HepG2 (cell line): ENCODE results near the gene TTBK2. TPM values are rescaled to one million over a fixed set of nuclear protein-coding genes. Genes with fewer than 3 reads are reported as not detected.

ENCODE experiments used
- E2F2 ChIP-seq: sonication (generic); formaldehyde crosslinking; IDR thresholded peaks from 2 replicates; pipeline ENCODE4 v1.4.0; 2020; ENCODE audit warnings: missing genetic modification reagents, borderline replicate concordance
- GATAD1 ChIP-seq: IDR thresholded peaks from 2 replicates; pipeline ENCODE4 v1.6.1; 2016; ENCODE audit warnings: missing genetic modification reagents, missing compliant biosample characterization
- GFI1 ChIP-seq: sonication (generic); formaldehyde crosslinking; IDR thresholded peaks from 2 replicates; pipeline ENCODE4 v1.5.0; 2020; ENCODE audit warnings: missing genetic modification reagents, mild to moderate bottlenecking, borderline replicate concordance
- HDAC1 ChIP-seq: sonication (generic); formaldehyde crosslinking; IDR thresholded peaks from 2 replicates; pipeline ENCODE4 v1.5.1; 2020; ENCODE audit warnings: mild to moderate bottlenecking, missing genetic modification reagents
- ISL2 ChIP-seq: sonication (generic); formaldehyde crosslinking; IDR thresholded peaks from 2 replicates; pipeline ENCODE4 v1.5.0; 2020; ENCODE audit warnings: missing genetic modification reagents
- NFKB2 ChIP-seq: sonication (generic); formaldehyde crosslinking; IDR thresholded peaks from 2 replicates; pipeline ENCODE4 v1.4.0; 2020; ENCODE audit warnings: missing genetic modification reagents, borderline replicate concordance
- ONECUT2 ChIP-seq: sonication (generic); formaldehyde crosslinking; IDR thresholded peaks from 2 replicates; pipeline ENCODE4 v1.4.0; 2020; ENCODE audit warnings: missing genetic modification reagents
- POLR2G ChIP-seq: fragments of 200-400 bp; formaldehyde crosslinking; IDR thresholded peaks from 2 replicates; pipeline ENCODE4 v1.6.1; 2018; ENCODE audit warnings: mild to moderate bottlenecking, low read depth, low read length, moderate library complexity
- RBFOX2 ChIP-seq: fragments of 200-400 bp; formaldehyde crosslinking; IDR thresholded peaks from 2 replicates; pipeline ENCODE4 v1.6.1; 2017; ENCODE audit warnings: low read depth, mild to moderate bottlenecking, low read length
- TRAFD1 ChIP-seq: sonication (generic); formaldehyde crosslinking; IDR thresholded peaks from 2 replicates; pipeline ENCODE4 v1.5.1; 2020; ENCODE audit warnings: missing genetic modification reagents, mild to moderate bottlenecking, borderline replicate concordance
- ZBTB4 ChIP-seq: sonication (generic); formaldehyde crosslinking; IDR thresholded peaks from 2 replicates; pipeline ENCODE4 v1.4.0; 2020; ENCODE audit warnings: missing genetic modification reagents, mild to moderate bottlenecking, borderline replicate concordance
- ZBTB43 ChIP-seq: sonication (generic); formaldehyde crosslinking; conservative IDR thresholded peaks from 2 replicates; pipeline ENCODE4 v1.4.0; 2020; ENCODE audit warnings: missing genetic modification reagents
- ZNF142 ChIP-seq: sonication (generic); formaldehyde crosslinking; IDR thresholded peaks from 2 replicates; pipeline ENCODE4 v1.4.0; 2020; ENCODE audit warnings: missing genetic modification reagents
- ZNF430 ChIP-seq: sonication (generic); formaldehyde crosslinking; IDR thresholded peaks from 2 replicates; pipeline ENCODE4 v1.9.0; 2021; ENCODE audit warnings: mild to moderate bottlenecking, missing genetic modification reagents
- polyA plus RNA-seq, 8 experiments: library from polyadenylated mRNA; depleted of rRNA in 3 of 8; stranded (reverse) in 7 of 8; unstranded in 1 of 8; fragments of >200 nt; fragmentation: Illumina TruSeq in 4 of 8; extraction: Trizol in 4 of 8; gene quantifications; 2 replicates each; pipeline versions ENCODE4 v1.2.1 to v1.2.3, GENCODE V29; 2011 to 2016; ENCODE audit warnings: low read depth in 4 of 8, missing spikeins in 1 of 8, mixed read lengths in 1 of 8; ENCODE audit not compliant: insufficient read depth in 1 of 8
- total RNA-seq, 5 experiments: library from RNA; depleted of rRNA; stranded (reverse); fragments of >200 nt; fragmentation: Illumina TruSeq; extraction: Trizol; gene quantifications; 2 replicates each; pipeline ENCODE4 v1.2.3, GENCODE V29; 2016; ENCODE audit warnings: low read depth in 1 of 5

The TTBK2 gene
- total and polyA plus RNA-seq, 2 of the 13 experiments (the other 11 are each of a cell fraction or from before 2014, with no cell fraction given), result 5.1 to 7.4 TPM

GRCh38 chr15:42736793-42737528 is 183.6 kb downstream of the TTBK2 start, which contains the start of gene CDAN1 (continued):
- TF ChIP-seq TRAFD1 (CRISPR knock-in tag) (peak; percentile 47; the same call in 1 of the 2 replicates), HDAC1 (CRISPR knock-in tag) (peak; percentile 57), E2F2 (CRISPR knock-in tag) (peak; percentile 32; the same call in 1 of the 2 replicates), GATAD1 (CRISPR knock-in tag) (peak; percentile 53), ZNF142 (CRISPR knock-in tag) (0 out of 2 replicates have a peak, but pooled peaks have one; percentile 41), ZBTB4 (no peak), ZNF430 (CRISPR knock-in tag) (peak; percentile 30; the same call in 1 of the 2 replicates), POLR2G (peak; percentile 74), NFKB2 (CRISPR knock-in tag) (0 out of 2 replicates have a peak, but pooled peaks have one; percentile 22), RBFOX2 (peak; percentile 77), ZBTB43 (0 out of 2 replicates have a peak, but pooled peaks have one; percentile 25), ONECUT2 (no peak), ISL2 (0 out of 2 replicates have a peak, but pooled peaks have one; percentile 12), GFI1 (CRISPR knock-in tag) (peak; percentile 17; the same call in 1 of the 2 replicates)
